Stimulated activated CD4-positive, alpha-beta T cell treated with anti-CD3 and anti-CD28 coated beads, Interleukin-1b, Interleukin-23, amount 100 ng/mL, for 24 hours (primary cell): ENCODE data around the gene NF2.

ENCODE experiments used
- DNase-seq, 4 experiments: peaks; one replicate each; pipeline ENCODE4 v3.0.0-alpha.2; 2020; ENCODE audit warnings: low read depth in 4 of 4, low spot score in 1 of 4

The NF2 gene

GRCh38 chr22:29740216-29740615 lies 136.8 kb downstream of the NF2 start:
- DNase-seq = no peak

- DNase-seq = no peak
These were observed 138.5 kb downstream of the NF2 start for GRCh38 chr22:29741926-29742325.

- no peak for DNase-seq
These were observed 138.9 kb downstream of the NF2 start for GRCh38 chr22:29742326-29742725.

GRCh38 chr22:29744902-29745301 lies 141.5 kb downstream of the NF2 start:
- DNase-seq = no peak

- no peak for DNase-seq
These were observed 144.4 kb downstream of the NF2 start for GRCh38 chr22:29747832-29748231.
